ENCODE data around the gene DYSF.

DNA sequence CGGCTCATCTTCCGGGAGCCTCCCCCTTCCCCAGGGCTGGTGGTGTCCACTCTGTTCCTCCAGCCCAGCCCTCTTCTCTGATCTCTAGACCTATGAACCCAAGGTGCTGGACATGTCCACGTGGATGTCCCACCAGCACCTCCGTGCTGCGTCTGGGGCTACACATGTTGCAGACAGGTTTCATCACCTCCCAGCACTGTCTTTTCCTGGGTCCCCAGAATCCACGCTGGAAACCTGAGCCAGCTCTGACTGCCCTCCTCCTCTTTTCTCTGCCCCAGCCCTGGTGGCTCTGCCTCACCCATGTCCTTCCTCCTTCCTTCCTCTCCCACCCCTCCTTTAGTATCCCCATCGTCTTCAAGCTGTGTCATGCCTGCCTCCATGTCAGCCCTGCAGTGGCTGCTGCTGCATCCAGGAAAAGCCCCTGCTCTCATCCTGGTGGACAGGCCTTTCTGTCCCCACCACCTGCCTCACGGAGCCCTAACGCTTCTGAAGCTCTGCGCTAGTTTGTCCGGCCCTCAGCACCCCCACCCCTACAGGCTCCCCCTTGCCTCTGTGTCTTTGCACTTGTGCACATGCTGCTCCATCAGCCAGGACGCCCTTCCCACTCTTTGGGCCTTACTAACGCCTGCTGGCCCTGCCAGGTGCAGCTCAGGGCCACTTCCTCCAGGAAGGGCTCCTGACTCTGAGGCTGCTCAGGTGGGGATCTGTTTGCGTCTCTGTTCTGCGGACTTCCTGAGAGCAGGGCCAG, 105.9 kb downstream of the DYSF start:
- TF ChIP-seq POLR2A (IDR thresholded peaks at IDR 0.05; ENCODE audit: low read depth, low read length), result no peak
- TF ChIP-seq POLR2AphosphoS5 (IDR thresholded peaks at IDR 0.05; ENCODE audit: low read depth, low read length), result no peak
- no peak for TF ChIP-seq TAF1 (IDR thresholded peaks at IDR 0.05; ENCODE audit: borderline replicate concordance, low read depth, low read length)
